ENCODE measurements around the gene SAMD4A. TPM values are rescaled to one million over a fixed set of nuclear protein-coding genes. Genes with fewer than 3 reads are reported as not detected.

The SAMD4A gene
- total and polyA plus RNA-seq, 2 of the 4 experiments (the other 2 are of a cell fraction) = 22.9 to 38.2 TPM

DNA sequence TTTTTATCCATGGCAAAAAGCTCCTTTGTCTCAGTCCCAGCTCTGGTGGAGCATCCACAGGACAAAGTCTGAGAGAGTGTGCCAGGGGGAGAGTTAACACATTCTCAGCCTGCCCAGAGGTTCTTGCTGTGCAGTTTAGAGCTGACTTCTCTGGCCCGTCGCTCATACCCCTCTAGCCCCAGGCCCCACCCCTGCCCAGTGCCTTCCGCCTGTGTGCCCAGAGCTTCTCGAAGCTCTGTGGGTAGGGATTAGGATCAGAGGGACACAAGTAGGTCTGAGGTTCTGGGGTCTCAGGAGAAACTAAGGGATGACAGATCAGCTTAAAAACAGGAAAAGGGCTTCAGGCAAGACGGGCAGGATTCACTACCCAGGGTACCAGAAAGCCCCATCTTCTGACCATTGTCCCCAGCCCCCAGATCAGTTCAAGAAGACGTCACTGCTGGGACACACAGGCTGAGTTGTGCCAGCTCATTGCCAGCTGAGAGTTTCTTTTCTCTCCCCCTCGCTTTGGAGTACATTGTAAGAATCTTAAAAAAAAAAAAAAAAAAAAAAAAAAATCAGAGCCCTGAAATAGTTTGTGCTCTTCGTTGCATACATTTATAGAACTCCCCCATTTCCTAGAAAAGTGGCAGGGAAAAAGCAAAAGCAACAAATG, 208.7 kb downstream of the SAMD4A start:
- CTCF ChIA-PET = interaction anchor here (1.5 to 2.0 kb wide), 2 partner anchors 84 to 105 kb away, joined by 5 to 8 read pairs; no protein-coding TSS in a partner anchor
- Histone ChIP-seq H3K9ac (ENCODE audit: low read depth, low read length) (peak overlapping the region; percentile 40; the same call in 1 of the 2 replicates), H3K9me1 (ENCODE audit: insufficient read depth, low read length) (peaks cover 14% of the 10 kb centered on the region), H2BK15ac (ENCODE audit: low read depth, low read length) (peak overlapping the region; percentile 75; the same call in 1 of the 3 replicates), H4K91ac (ENCODE audit: insufficient read depth, low read depth, low read length) (peak overlapping the region; percentile 76), H3K56ac (ENCODE audit: extremely low read depth, insufficient read depth, low read length) (peak overlapping the region; percentile 27; the same call in 1 of the 2 replicates), H3K27ac (ENCODE audit: insufficient read depth, low read length) (peak overlapping the region; percentile 81), H3K4me3 (ENCODE audit: insufficient read depth, low read depth, low read length) (no peak overlapping the region), H4K20me1 (ENCODE audit: insufficient read depth, low read length) (peaks cover 8% of the 10 kb centered on the region; the same call in 1 of the 2 replicates), H2AK9ac (replicated peaks; ENCODE audit: low read depth, low read length, poor library complexity) (peak overlapping the region; percentile 56), H3K36me3 (ENCODE audit: control insufficient read depth, insufficient read depth, low read length) (peaks cover 44% of the 10 kb centered on the region), H3K4me2 (ENCODE audit: low read depth, low read length) (no peak overlapping the region), H2AFZ (replicated peaks; ENCODE audit: low read length, poor library complexity) (no peak overlapping the region), H4K5ac (ENCODE audit: low read depth, low read length) (peak overlapping the region; percentile 31), H4K8ac (ENCODE audit: low read depth in 2 of 2, low read length in 2 of 2) (peak overlapping the region; percentile 30 to 44; a peak in 1 of 4 replicates), H2BK5ac (ENCODE audit: low read depth, low read length, poor library complexity, severe bottlenecking) (peak overlapping the region; percentile 72), H3K18ac (ENCODE audit: low read depth, low read length) (peak overlapping the region; percentile 27), H2AK5ac (ENCODE audit: low read depth, low read length) (peak overlapping the region; percentile 88), H3K4me1 (ENCODE audit: control insufficient read depth, insufficient read depth, low read length) (peaks cover 32% of the 10 kb centered on the region), H3K14ac (replicated peaks; ENCODE audit: low read depth, low read length) (peak overlapping the region; percentile 36), H3K9me3 (ENCODE audit: control insufficient read depth, insufficient read depth, low read length) (no peaks in the 10 kb centered on the region), H3K79me1 (ENCODE audit: low read depth in 1 of 2, low read length in 2 of 2) (peaks cover 21 to 62% of the 10 kb centered on the region in 2 experiments), H3K4ac (ENCODE audit: low read depth, low read length) (peak overlapping the region; percentile 94), H3K27me3 (ENCODE audit: control insufficient read depth, insufficient read depth, low read length) (no peaks in the 10 kb centered on the region), H2BK20ac (ENCODE audit: low read depth, low read length) (peak overlapping the region; percentile 55), H2BK120ac (ENCODE audit: low read depth, low read length) (peak overlapping the region; percentile 95), H3K23ac (ENCODE audit: low read depth, low read length) (peak overlapping the region; percentile 29; the same call in 1 of the 2 replicates)
- ATAC-seq (ENCODE audit: low read depth) (no peak), DNase-seq (no peak)
- dilution Hi-C loops (cut with HindIII; ENCODE audit: low sequenced_read_pairs, unreplicated experiment) (no loop called here), in situ Hi-C loops (cut with MboI; ENCODE audit: low sequenced_read_pairs) (no loop called here), intact Hi-C loops (cut with micrococcal nuclease) (no loop called here)
- 100% methylated on average over 1 of the region's 8 CpGs; no CpG with 5 or more reads in 1 of the 2 experiments for WGBS, 2 experiments (ENCODE audit: extremely low coverage in 2 of 2, insufficient read length in 1 of 2)
- BruUV-seq (replicated peaks) = no TSS peak
- POLR2A ChIA-PET (ENCODE audit: unreplicated experiment) = no interaction called here
- TF ChIP-seq RFX5 (IDR thresholded peaks at IDR 0.05; ENCODE audit: low read depth, low read length) (no peak), CEBPB (IDR thresholded peaks at IDR 0.05; ENCODE audit: low read depth, low read length) (no peak), RAD21 (IDR thresholded peaks at IDR 0.05; ENCODE audit: low read length) (no peak), NFE2L2 (IDR thresholded peaks at IDR 0.05; ENCODE audit: low read depth, low read length) (no peak), FOS (IDR thresholded peaks at IDR 0.05; ENCODE audit: low read depth, low read length) (no peak), POLR2A (IDR thresholded peaks at IDR 0.05; ENCODE audit: low read depth, low read length) (no peak), SMC3 (IDR thresholded peaks at IDR 0.05; ENCODE audit: low read depth, low read length) (no peak), BHLHE40 (IDR thresholded peaks at IDR 0.05; ENCODE audit: low read depth, low read length) (no peak), MAZ (IDR thresholded peaks at IDR 0.05; ENCODE audit: borderline replicate concordance, low read depth, low read length) (no peak), MAFK (IDR thresholded peaks at IDR 0.05; ENCODE audit: low read depth, low read length) (no peak), RCOR1 (IDR thresholded peaks at IDR 0.05; ENCODE audit: insufficient replicate concordance, low read length) (no peak), CHD1 (IDR thresholded peaks at IDR 0.05; ENCODE audit: low read depth, low read length) (no peak)
- TF ChIP-seq, protein P1, sequence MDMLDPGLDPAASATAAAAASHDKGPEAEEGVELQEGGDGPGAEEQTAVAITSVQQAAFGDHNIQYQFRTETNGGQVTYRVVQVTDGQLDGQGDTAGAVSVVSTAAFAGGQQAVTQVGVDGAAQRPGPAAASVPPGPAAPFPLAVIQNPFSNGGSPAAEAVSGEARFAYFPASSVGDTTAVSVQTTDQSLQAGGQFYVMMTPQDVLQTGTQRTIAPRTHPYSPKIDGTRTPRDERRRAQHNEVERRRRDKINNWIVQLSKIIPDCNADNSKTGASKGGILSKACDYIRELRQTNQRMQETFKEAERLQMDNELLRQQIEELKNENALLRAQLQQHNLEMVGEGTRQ (IDR thresholded peaks at IDR 0.05; ENCODE audit: low read depth, low read length) = no peak
- TF ChIP-seq, protein P2, sequence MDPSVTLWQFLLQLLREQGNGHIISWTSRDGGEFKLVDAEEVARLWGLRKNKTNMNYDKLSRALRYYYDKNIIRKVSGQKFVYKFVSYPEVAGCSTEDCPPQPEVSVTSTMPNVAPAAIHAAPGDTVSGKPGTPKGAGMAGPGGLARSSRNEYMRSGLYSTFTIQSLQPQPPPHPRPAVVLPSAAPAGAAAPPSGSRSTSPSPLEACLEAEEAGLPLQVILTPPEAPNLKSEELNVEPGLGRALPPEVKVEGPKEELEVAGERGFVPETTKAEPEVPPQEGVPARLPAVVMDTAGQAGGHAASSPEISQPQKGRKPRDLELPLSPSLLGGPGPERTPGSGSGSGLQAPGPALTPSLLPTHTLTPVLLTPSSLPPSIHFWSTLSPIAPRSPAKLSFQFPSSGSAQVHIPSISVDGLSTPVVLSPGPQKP (IDR thresholded peaks at IDR 0.05; ENCODE audit: borderline replicate concordance, low read depth, low read length) = no peak
- TF ChIP-seq, protein P3, sequence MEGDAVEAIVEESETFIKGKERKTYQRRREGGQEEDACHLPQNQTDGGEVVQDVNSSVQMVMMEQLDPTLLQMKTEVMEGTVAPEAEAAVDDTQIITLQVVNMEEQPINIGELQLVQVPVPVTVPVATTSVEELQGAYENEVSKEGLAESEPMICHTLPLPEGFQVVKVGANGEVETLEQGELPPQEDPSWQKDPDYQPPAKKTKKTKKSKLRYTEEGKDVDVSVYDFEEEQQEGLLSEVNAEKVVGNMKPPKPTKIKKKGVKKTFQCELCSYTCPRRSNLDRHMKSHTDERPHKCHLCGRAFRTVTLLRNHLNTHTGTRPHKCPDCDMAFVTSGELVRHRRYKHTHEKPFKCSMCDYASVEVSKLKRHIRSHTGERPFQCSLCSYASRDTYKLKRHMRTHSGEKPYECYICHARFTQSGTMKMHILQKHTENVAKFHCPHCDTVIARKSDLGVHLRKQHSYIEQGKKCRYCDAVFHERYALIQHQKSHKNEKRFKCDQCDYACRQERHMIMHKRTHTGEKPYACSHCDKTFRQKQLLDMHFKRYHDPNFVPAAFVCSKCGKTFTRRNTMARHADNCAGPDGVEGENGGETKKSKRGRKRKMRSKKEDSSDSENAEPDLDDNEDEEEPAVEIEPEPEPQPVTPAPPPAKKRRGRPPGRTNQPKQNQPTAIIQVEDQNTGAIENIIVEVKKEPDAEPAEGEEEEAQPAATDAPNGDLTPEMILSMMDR (conservative IDR thresholded peaks at IDR 0.05; ENCODE audit: low read depth, low read length) = no peak
